Measurements from ENCODE around the gene C6orf132.

- TF ChIP-seq POLR2A (IDR thresholded peaks at IDR 0.05; ENCODE audit: low read depth, low read length) = no peak
- TF ChIP-seq POLR2AphosphoS5 (IDR thresholded peaks at IDR 0.05; ENCODE audit: low read depth, low read length) = no peak
- no peak for TF ChIP-seq TAF1 (IDR thresholded peaks at IDR 0.05; ENCODE audit: low read depth, low read length)
Measured at GRCh38 chr6:42131531-42131930, 10.9 kb downstream of the C6orf132 start.

All from GM12891 (cell line).